ENCODE data around the gene GPC6.

Gene GPC6

DNA sequence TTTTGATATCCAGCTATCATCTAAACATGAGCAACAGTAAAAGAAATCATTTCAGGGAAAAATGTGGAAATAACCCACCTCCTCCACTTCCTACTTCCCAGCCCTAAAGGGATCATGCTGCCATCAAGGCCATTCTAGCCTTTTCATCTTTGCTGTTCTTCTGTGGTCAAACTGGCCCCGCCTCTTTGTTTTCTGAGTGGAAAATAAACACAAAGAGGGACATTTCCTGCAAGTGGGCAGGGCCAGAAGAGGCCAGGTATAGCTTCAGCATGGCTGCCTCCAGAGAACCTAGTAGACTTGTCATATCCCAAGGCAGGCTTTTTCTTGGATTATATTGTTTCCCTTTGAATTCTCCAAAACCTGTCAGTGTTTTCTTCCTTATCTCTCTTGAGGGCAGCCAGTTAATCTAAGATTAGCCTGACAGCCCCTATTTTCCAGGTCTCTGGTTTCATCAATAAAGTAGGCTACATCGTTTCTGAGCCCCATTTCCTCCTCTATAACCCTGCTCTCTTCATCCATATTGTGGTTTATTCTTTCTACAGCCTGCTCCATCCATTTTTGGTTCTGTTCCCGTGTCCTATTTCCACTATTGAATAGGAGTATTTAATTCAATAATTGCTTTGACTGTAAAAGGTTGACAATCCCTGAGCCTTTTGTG is 117.6 kb downstream of the GPC6 start:
- TF ChIP-seq, protein P1, sequence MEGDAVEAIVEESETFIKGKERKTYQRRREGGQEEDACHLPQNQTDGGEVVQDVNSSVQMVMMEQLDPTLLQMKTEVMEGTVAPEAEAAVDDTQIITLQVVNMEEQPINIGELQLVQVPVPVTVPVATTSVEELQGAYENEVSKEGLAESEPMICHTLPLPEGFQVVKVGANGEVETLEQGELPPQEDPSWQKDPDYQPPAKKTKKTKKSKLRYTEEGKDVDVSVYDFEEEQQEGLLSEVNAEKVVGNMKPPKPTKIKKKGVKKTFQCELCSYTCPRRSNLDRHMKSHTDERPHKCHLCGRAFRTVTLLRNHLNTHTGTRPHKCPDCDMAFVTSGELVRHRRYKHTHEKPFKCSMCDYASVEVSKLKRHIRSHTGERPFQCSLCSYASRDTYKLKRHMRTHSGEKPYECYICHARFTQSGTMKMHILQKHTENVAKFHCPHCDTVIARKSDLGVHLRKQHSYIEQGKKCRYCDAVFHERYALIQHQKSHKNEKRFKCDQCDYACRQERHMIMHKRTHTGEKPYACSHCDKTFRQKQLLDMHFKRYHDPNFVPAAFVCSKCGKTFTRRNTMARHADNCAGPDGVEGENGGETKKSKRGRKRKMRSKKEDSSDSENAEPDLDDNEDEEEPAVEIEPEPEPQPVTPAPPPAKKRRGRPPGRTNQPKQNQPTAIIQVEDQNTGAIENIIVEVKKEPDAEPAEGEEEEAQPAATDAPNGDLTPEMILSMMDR (conservative IDR thresholded peaks at IDR 0.05; ENCODE audit: low read depth, low read length) = no peak
- H3K4me3 ChIP-seq (ENCODE audit: low read depth, low read length) = no peak overlapping the region
- DNase-seq (ENCODE audit: low read depth) = no peak

DNA sequence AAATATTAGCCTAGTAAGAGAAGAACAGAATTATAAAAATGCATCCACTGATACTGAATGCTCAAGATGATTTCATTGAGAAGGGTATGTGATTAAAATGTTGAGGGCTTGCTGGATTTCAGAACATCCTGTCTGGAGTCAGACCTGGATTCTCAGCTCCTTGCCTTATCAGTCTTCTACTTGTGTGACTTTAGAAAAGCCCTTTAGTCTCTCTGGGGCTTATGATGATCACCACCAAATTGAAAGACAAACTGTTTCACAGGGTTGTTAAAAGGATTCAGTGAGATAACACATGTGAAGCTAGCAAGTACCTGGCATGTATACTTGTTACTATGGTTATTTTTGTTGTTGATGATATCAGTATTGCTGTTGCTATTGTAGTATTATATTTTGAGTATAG is 118.4 kb downstream of the GPC6 start:
- H3K4me3 ChIP-seq (ENCODE audit: low read depth, low read length) = no peak overlapping the region
- TF ChIP-seq, protein P1 (conservative IDR thresholded peaks at IDR 0.05; ENCODE audit: low read depth, low read length) = no peak
- no peak for DNase-seq (ENCODE audit: low read depth)

GRCh38 chr13:93345770-93346169 is 119.2 kb downstream of the GPC6 start:
- TF ChIP-seq, protein P1 (conservative IDR thresholded peaks at IDR 0.05; ENCODE audit: low read depth, low read length) = no peak

GRCh38 chr13:93352616-93353015 is 126.0 kb downstream of the GPC6 start:
- TF ChIP-seq, protein P1 (conservative IDR thresholded peaks at IDR 0.05; ENCODE audit: low read depth, low read length) = no peak
- DNase-seq (ENCODE audit: low read depth) = no peak
- H3K4me3 ChIP-seq (ENCODE audit: low read depth, low read length) = no peak overlapping the region

More at GRCh38 chr13:93345770-93346169, 119.2 kb downstream of the GPC6 start:
- peak; percentile 48 for DNase-seq (ENCODE audit: low read depth)
- H3K4me3 ChIP-seq (ENCODE audit: low read depth, low read length) = no peak overlapping the region

- DNase-seq (ENCODE audit: low read depth) = no peak
- TF ChIP-seq, protein P1 (conservative IDR thresholded peaks at IDR 0.05; ENCODE audit: low read depth, low read length) = no peak
- H3K4me3 ChIP-seq (ENCODE audit: low read depth, low read length) = no peak overlapping the region
These were observed 128.5 kb downstream of the GPC6 start for GRCh38 chr13:93355094-93355493.

GRCh38 chr13:93356469-93356868 is 129.9 kb downstream of the GPC6 start:
- TF ChIP-seq, protein P1 (conservative IDR thresholded peaks at IDR 0.05; ENCODE audit: low read depth, low read length) = no peak
- no peak overlapping the region for H3K4me3 ChIP-seq (ENCODE audit: low read depth, low read length)

GRCh38 chr13:93360021-93360420 is 133.4 kb downstream of the GPC6 start:
- TF ChIP-seq, protein P1 (conservative IDR thresholded peaks at IDR 0.05; ENCODE audit: low read depth, low read length) = no peak
- H3K4me3 ChIP-seq (ENCODE audit: low read depth, low read length) = no peak overlapping the region
- no peak for DNase-seq (ENCODE audit: low read depth)

More at GRCh38 chr13:93356469-93356868, 129.9 kb downstream of the GPC6 start:
- DNase-seq (ENCODE audit: low read depth) = no peak

Data from choroid plexus epithelial cell (primary cell).